ENCODE measurements around the gene CD302.
"Not testable (repeated sequence)": the region's sequence is repeated elsewhere in the genome, so short reads cannot be mapped to it uniquely, and the experiment has no call there.

DNA sequence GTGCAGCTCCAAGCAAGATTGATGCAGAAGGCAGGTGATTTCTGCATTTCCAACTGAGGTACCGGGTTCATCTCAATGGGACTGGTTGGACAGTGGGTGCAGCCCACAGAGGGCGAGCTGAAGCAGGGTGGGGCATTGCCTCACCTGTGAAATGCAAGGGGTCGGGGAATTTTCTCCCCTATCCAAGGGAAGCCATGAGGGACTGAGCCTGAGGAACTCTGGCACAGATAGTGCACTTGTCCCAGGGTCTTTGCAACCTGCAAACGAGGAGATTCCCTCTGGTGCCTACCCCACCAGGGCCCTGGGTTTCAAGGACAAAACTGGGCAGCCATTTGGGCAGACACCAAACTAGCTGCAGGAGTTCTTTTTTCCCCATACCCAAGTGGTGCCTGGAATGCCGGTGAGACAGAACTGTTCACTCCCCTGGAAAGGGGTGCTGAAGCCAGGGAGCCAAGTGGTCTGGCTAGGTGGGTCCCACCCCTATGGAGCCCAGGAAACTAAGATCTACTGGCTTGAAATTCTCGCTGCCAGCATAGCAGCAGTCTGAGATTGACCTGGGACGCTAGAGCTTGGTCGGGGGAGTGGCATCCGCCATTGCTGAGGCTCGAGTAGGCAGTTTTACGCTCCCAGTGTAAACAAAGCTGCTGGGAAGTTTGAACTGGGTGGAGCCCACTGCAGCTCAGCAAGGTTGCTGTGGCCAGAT lies 23.9 kb upstream of the CD302 start:
- not testable (repeated sequence) for TF ChIP-seq CTCF (IDR thresholded peaks at IDR 0.05); EZH2 (IDR thresholded peaks at IDR 0.05; ENCODE audit: borderline replicate concordance, insufficient read depth, low read depth, low read length, poor library complexity, severe bottlenecking)
